Fibroblast of the aortic adventitia (primary cell): ENCODE measurements around the gene PEG3. TPM values are rescaled to one million over a fixed set of nuclear protein-coding genes. Genes with fewer than 3 reads are reported as not detected.

ENCODE experiments used
- DNase-seq: peaks from one replicate; pipeline ENCODE4 v3.0.0-alpha.2; 2010; ENCODE audit warnings: low read depth
- H3K4me3 ChIP-seq: 2 replicates; pipeline ENCODE4 v1.5.1; 2011; ENCODE audit warnings: low read depth, mild to moderate bottlenecking, control low read depth, low read length, moderate library complexity
- total RNA-seq: library from RNA; depleted of rRNA; stranded (reverse); fragments of >200 nt; gene quantifications from 2 replicates; pipeline ENCODE4 v1.2.3, GENCODE V29; 2012; ENCODE audit warnings: low replicate concordance
- TF ChIP-seq, protein P1 (sequence below): IDR thresholded peaks from 2 replicates; pipeline ENCODE4 v1.5.1; 2011; ENCODE audit warnings: mild to moderate bottlenecking, low read length, control low read depth, inconsistent platforms; ENCODE audit not compliant: insufficient read depth

PEG3 gene
- total RNA-seq, 1 donor = 0.18 TPM

GRCh38 chr19:56838909-56839651, 1.4 kb downstream of the PEG3 start:
- DNase-seq = no peak
- H3K4me3 ChIP-seq = no peak overlapping the region
- TF ChIP-seq, protein P1, sequence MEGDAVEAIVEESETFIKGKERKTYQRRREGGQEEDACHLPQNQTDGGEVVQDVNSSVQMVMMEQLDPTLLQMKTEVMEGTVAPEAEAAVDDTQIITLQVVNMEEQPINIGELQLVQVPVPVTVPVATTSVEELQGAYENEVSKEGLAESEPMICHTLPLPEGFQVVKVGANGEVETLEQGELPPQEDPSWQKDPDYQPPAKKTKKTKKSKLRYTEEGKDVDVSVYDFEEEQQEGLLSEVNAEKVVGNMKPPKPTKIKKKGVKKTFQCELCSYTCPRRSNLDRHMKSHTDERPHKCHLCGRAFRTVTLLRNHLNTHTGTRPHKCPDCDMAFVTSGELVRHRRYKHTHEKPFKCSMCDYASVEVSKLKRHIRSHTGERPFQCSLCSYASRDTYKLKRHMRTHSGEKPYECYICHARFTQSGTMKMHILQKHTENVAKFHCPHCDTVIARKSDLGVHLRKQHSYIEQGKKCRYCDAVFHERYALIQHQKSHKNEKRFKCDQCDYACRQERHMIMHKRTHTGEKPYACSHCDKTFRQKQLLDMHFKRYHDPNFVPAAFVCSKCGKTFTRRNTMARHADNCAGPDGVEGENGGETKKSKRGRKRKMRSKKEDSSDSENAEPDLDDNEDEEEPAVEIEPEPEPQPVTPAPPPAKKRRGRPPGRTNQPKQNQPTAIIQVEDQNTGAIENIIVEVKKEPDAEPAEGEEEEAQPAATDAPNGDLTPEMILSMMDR = no peak

DNA sequence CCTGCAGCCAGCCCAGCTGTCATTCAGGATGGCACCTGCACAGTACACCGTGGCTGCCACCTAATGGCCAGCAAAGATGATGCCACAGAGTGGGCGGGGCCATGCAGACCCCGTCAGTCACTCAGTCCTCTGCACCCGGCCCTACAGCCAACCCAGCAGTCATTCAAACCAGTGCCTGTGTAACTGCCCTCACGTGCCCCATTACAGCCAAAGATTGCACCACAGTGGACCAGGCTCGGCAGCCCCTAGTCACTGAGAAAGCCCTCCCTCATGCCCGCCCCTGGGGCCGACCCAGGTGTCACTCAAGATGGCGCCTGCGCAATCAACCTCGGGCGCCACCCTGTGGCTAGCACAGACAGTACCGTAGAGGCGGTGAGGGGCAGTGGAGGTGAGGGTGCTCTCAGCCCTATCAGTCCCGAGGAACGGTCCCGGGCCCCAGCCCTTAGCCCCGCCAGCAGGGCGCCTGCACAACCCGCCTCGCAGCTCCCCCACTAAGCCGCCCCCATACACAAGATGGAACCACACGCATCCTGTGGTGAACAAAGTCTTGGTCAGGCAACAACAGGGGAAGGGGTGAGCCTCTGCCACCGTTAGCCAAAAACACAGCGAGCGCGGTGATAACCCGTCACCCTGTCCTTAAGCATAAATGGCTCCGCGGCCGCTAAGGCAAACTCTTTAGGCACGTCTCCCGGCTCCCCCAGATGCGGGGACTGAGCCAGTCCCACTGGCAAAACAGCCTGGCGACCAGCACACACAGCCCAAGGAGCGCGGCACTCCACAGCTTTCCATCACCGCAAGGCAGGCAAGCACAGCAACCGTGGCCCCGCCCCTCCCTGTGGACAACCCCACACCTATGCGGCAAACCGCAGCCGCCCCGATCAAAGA, 2.3 kb downstream of the PEG3 start:
- H3K4me3 ChIP-seq = no peak overlapping the region
- TF ChIP-seq, protein P1 = no peak
- no peak for DNase-seq

DNA sequence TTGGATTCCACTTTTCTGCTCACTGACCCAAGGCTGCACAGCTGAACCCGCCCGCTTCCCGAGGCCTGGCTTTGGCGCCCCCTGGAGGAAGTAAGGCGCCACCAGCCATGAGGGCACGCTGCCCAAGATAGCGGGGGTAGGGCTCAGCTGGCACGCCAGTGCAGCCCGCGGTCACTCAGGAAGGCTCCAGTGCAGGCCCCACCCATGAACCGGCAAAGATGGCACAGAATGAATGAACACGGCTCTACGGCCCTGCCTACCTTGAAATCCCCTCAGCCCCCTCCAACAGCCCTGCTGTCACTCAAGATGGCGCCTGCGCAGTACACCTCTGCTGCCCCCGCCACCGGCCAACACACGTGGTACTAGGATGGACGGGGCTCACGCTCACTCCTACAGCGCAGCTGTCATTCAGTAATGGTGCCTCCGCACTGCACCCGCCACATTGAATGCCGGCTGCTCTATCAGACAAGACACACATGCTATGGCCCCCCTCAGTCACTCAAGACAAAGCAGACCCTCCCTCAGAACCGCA, 3.0 kb downstream of the PEG3 start:
- no peak overlapping the region for H3K4me3 ChIP-seq
- DNase-seq = no peak
- TF ChIP-seq, protein P1 = no peak

DNA sequence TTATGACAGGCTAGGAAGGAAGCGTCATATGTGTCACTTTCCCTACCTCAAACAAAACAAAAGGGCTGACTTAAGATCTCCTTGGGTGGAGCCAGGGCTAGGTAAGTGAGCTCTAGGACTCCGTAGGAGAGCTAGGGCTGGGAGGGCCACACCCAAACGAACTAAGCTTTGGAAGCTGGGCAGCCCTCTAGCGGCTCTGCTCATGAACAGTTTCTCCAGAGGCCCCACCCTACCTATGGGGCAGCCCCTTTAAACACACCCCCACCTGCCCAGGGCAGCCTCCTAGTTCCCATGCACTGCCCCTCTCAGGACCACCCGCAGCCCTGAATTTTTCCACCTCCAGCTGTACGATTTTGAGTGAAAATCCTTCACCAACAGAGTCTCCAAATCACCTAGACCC, 3.5 kb downstream of the PEG3 start:
- H3K4me3 ChIP-seq = no peak overlapping the region
- TF ChIP-seq, protein P1 = no peak
- no peak for DNase-seq

- no peak overlapping the region for H3K4me3 ChIP-seq
- TF ChIP-seq, protein P1 = no peak
- DNase-seq = no peak
Measured at GRCh38 chr19:56836059-56836458, 4.5 kb downstream of the PEG3 start.

- TF ChIP-seq, protein P1 = no peak
- DNase-seq = no peak
- no peak overlapping the region for H3K4me3 ChIP-seq
Measured at GRCh38 chr19:56835401-56835800, 5.1 kb downstream of the PEG3 start.
